ENCODE measurements around the gene FBXW11. TPM values are rescaled to one million over a fixed set of nuclear protein-coding genes. Genes with fewer than 3 reads are reported as not detected.

The FBXW11 gene
- total and polyA plus RNA-seq, 2 of the 8 experiments (the other 6 are each of a cell fraction or from before 2014, with no cell fraction given), result 45.0 to 75.6 TPM

- DNase-seq (ENCODE audit: low read depth in 1 of 2, low spot score in 2 of 2) (no peak), FAIRE-seq (no peak)
- no peak overlapping the region for H3K4ac ChIP-seq (replicated peaks; ENCODE audit: insufficient read length, low read depth, low read length)
- H3K18ac ChIP-seq (ENCODE audit: extremely low read depth, low read length), result no peak overlapping the region
- no peak overlapping the region for H3K23ac ChIP-seq (ENCODE audit: insufficient read length)
- H3K23me2 ChIP-seq (ENCODE audit: low read depth, low read length), result no peaks in the 10 kb centered on the region
- H3K9me3 ChIP-seq (ENCODE audit: insufficient read depth in 2 of 2, low read depth in 1 of 2, low read length in 1 of 2), result no peaks in the 10 kb centered on the region
- H2AFZ ChIP-seq (ENCODE audit: low read length), result no peak overlapping the region
- no peaks in the 10 kb centered on the region for H3K79me2 ChIP-seq (ENCODE audit: control insufficient read depth in 1 of 2, insufficient read depth in 2 of 2, low read length in 2 of 2)
- no peak overlapping the region for H2BK12ac ChIP-seq (ENCODE audit: low read depth, low read length)
- H4K8ac ChIP-seq (ENCODE audit: extremely low read depth, insufficient read depth, low read length), result no peak overlapping the region
- no peak overlapping the region for H4K5ac ChIP-seq (ENCODE audit: insufficient read length, low read depth, low read length)
- no peaks in the 10 kb centered on the region for H3K79me1 ChIP-seq (ENCODE audit: low read depth, low read length)
- H3K9ac ChIP-seq (replicated peaks in 1 of 4; ENCODE audit: extremely low read depth in 1 of 4, low read depth in 3 of 4, low read length in 3 of 4), result no peak overlapping the region
- WGBS, 2 experiments (ENCODE audit: extremely low coverage in 1 of 2, insufficient coverage in 1 of 2, insufficient read length in 1 of 2, insufficient replicate concordance in 2 of 2, low coverage in 1 of 2, low lambda C conversion rate in 2 of 2, missing lambda C conversion rate in 1 of 2), result 94% methylated on average over 6 of the region's 6 CpGs; no CpG with 5 or more reads in 1 of the 2 experiments
- no peak overlapping the region for H3K14ac ChIP-seq (ENCODE audit: insufficient read length)
- H2AK5ac ChIP-seq (ENCODE audit: low read depth, low read length), result no peak overlapping the region
- H3K4me2 ChIP-seq (ENCODE audit: insufficient read depth in 1 of 2, low read depth in 2 of 2, low read length in 2 of 2), result no peak overlapping the region
- no peaks in the 10 kb centered on the region for H4K20me1 ChIP-seq (replicated peaks in 1 of 2; ENCODE audit: control insufficient read depth in 1 of 2, insufficient read depth in 2 of 2, low read length in 2 of 2)
- no peak overlapping the region for H2BK15ac ChIP-seq (ENCODE audit: low read length)
- no peak overlapping the region for H2BK120ac ChIP-seq (replicated peaks; ENCODE audit: low read depth, low read length)
- H2BK20ac ChIP-seq (ENCODE audit: low read length), result no peak overlapping the region
- ChIA-PET POLR2A (ENCODE audit: partially characterized antibody) (interaction anchor here (1.2 kb wide), 1 partner anchor 29 kb away, joined by 3 read pairs; no protein-coding TSS in a partner anchor), CTCF (ENCODE audit: partially characterized antibody) (interaction anchor here (0.9 kb wide), 1 partner anchor 9 kb away, joined by 5 read pairs; no protein-coding TSS in a partner anchor)
- H3K27ac ChIP-seq (ENCODE audit: low read depth, low read length), result no peak overlapping the region
- H4K91ac ChIP-seq (replicated peaks; ENCODE audit: insufficient read length, low read length), result no peak overlapping the region
- no peaks in the 10 kb centered on the region for H3K4me1 ChIP-seq (replicated peaks in 1 of 4; ENCODE audit: control insufficient read depth in 3 of 4, insufficient read depth in 4 of 4, low read length in 3 of 4)
- H3K27me3 ChIP-seq (replicated peaks in 1 of 4; ENCODE audit: control insufficient read depth in 3 of 4, extremely low read depth in 1 of 4, insufficient read depth in 3 of 4, low read length in 3 of 4), result no peaks in the 10 kb centered on the region
- H3K4me3 ChIP-seq (ENCODE audit: extremely low read depth in 1 of 4, insufficient read depth in 2 of 4, low read depth in 3 of 4, low read length in 4 of 4), result no peak overlapping the region
- no peak overlapping the region for H3K56ac ChIP-seq (replicated peaks; ENCODE audit: insufficient read length, low read depth, low read length)
- no peak overlapping the region for H2BK5ac ChIP-seq (ENCODE audit: low read depth, low read length)
- no peak for TF ChIP-seq SRF (IDR thresholded peaks at IDR 0.05; ENCODE audit: low read depth, low read length)
- no peak for TF ChIP-seq EP300 (IDR thresholded peaks at IDR 0.05; ENCODE audit: borderline replicate concordance in 1 of 2, low read depth in 2 of 2, low read length in 2 of 2)
- TF ChIP-seq NRF1 (IDR thresholded peaks at IDR 0.05; ENCODE audit: low read depth, low read length), result no peak
- no peak for TF ChIP-seq TAF7 (optimal IDR thresholded peaks at IDR 0.05; ENCODE audit: borderline replicate concordance, low read depth, low read length)
- no peak for TF ChIP-seq FOSL1 (IDR thresholded peaks at IDR 0.05; ENCODE audit: insufficient read depth, low read depth, low read length)
- no peak for TF ChIP-seq SUZ12 (IDR thresholded peaks at IDR 0.05; ENCODE audit: low read length)
- no peak for TF ChIP-seq POLR2AphosphoS5 (IDR thresholded peaks at IDR 0.05; ENCODE audit: low read depth, low read length)
- no peak for TF ChIP-seq NANOG (IDR thresholded peaks at IDR 0.05; ENCODE audit: insufficient read depth, low read depth, low read length, poor library complexity, severe bottlenecking)
- TF ChIP-seq CREB1 (IDR thresholded peaks at IDR 0.05), result no peak
- TF ChIP-seq CTCF (IDR thresholded peaks at IDR 0.05; ENCODE audit: control extremely low read depth in 1 of 3, insufficient read depth in 1 of 3, low read depth in 1 of 3, low read length in 3 of 3), result no peak
- peaks cover 12 to 67% (median 30%) of the 10 kb centered on the region in 4 experiments for H3K36me3 ChIP-seq (ENCODE audit: control insufficient read depth in 2 of 4, insufficient read depth in 4 of 4, low read length in 3 of 4)
Measured at GRCh38 chr5:171865471-171865870, 141.0 kb downstream of the FBXW11 start.

All from H1 (cell line).